Fibroblast of the aortic adventitia (primary cell): ENCODE results near the gene ELOF1. TPM values are rescaled to one million over a fixed set of nuclear protein-coding genes. Genes with fewer than 3 reads are reported as not detected.

Experiments used
- DNase-seq: peaks from one replicate; pipeline ENCODE4 v3.0.0-alpha.2; 2010; ENCODE audit warnings: low read depth
- H3K4me3 ChIP-seq: 2 replicates; pipeline ENCODE4 v1.5.1; 2011; ENCODE audit warnings: low read depth, mild to moderate bottlenecking, control low read depth, low read length, moderate library complexity
- CTCF ChIP-seq: IDR thresholded peaks from 2 replicates; pipeline ENCODE4 v1.5.1; 2011; ENCODE audit warnings: mild to moderate bottlenecking, low read length, control low read depth, inconsistent platforms; ENCODE audit not compliant: insufficient read depth
- total RNA-seq: library from RNA; depleted of rRNA; stranded (reverse); fragments of >200 nt; gene quantifications from 2 replicates; pipeline ENCODE4 v1.2.3, GENCODE V29; 2012; ENCODE audit warnings: low replicate concordance

The ELOF1 gene
- total RNA-seq, 1 donor = 33.5 TPM

- no peak overlapping the region for H3K4me3 ChIP-seq
- no peak for DNase-seq
- TF ChIP-seq CTCF = no peak
Observed at GRCh38 chr19:11541238-11541637, 17.8 kb downstream of the ELOF1 start.

- H3K4me3 ChIP-seq = no peak overlapping the region
- no peak for DNase-seq
- TF ChIP-seq CTCF = no peak
Observed at GRCh38 chr19:11540645-11541044, 18.4 kb downstream of the ELOF1 start.

GRCh38 chr19:11539495-11540365 is 19.3 kb downstream of the ELOF1 start:
- H3K4me3 ChIP-seq = no peak overlapping the region
- DNase-seq = no peak
- no peak for TF ChIP-seq CTCF

- H3K4me3 ChIP-seq = no peak within 1 kb of the TSS
- peak; percentile 45 for DNase-seq
- no peak for TF ChIP-seq CTCF
Observed at GRCh38 chr19:11538232-11539036, 20.6 kb downstream of the ELOF1 start, which contains the start of gene CNN1. Gene CNN1 (plus strand): TSS chr19:11538851. CDS start chr19:11538928, 77 bp downstream.

DNA sequence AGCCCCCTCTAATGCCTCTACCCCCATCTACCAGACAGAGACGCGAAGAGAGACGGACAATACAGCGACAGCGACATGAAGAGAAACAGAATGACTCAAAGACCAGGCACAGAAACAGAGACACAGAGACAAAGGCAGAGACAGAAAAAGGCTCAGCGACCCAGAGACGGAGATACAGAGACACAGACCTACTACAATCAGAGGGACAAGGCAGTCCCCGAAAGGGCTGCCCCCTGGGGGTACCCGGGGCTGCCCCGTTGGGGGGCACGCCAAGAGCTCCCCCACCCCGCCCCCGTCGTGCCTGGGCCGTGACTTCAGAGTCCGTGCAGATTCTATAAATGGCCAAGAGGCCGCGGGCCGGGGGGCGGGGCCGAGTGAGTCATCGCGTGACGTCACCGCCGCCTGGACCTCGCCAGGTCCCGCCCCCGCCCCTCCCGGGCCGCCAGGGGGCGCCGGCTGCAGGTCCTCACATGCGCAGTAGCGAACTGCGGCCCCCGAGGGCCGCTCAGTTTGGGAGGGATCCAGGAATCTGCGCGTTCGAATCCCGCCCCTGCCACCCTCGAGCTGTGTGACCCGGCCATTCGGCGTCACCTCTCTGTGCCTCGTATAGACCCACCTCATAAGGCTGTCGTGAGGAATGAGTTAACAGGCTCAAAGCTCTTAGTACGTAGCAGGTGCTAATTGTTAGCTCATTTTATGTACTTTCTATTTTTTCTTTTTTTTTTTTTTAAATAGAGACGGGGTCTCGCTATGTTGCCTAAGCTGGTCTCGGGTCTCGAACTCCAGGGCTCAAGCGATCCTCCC is 23.0 kb downstream of the ELOF1 start:
- peak overlapping the region; percentile 47 for H3K4me3 ChIP-seq
- peak; percentile 82 for DNase-seq
- TF ChIP-seq CTCF = peak; percentile 73

DNA sequence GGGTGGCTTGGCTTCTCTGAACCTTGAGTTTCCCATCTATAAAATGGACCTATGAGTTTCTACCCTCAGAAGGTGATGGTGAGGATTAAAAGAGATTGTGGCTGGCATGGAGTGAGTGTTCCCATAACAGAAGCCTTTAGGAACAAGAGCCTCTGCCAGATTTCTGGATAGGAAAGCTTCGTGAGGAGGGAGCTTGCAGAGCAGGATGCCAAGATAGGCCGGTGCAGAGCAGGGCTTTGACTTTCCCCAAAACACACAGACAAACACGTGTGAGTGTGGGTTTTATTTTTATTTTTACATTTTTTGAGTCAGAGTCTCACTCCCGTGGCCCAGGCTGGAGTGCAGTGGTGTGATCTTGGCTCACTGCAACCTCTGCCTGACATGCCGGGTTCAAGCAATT is 24.1 kb downstream of the ELOF1 start:
- DNase-seq = peak; percentile 39
- no peak for TF ChIP-seq CTCF

More for the DNA sequence above, 24.1 kb downstream of the ELOF1 start:
- no peak overlapping the region for H3K4me3 ChIP-seq
